ENCODE results near the gene ABI3BP. TPM values are rescaled to one million over a fixed set of nuclear protein-coding genes. Genes with fewer than 3 reads are reported as not detected.

Gene ABI3BP
- polyA plus RNA-seq, 1 of the 3 experiments (the other 2 are of a cell fraction) = 8.4 TPM

DNA sequence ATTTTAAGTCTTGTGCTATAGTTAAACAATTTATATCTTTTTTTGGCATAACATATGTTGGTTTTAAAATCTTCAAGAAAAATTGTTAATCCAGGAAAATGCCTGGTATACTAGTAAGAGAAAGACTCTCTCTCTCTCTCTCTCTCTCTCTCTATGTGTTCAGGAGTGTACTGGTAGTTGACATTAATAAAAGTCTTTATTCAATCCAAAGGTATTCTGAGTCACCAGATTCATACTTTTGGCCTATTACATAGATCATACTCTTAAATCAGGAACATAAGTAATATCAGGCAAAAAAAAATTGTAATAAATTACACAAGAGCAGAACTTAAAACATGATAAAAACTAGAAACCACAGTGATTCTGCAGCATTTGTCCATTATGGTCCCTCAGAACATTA, 213.7 kb downstream of the ABI3BP start:
- H2AFZ ChIP-seq (ENCODE audit: low read depth) = 0 out of 2 replicates have a peak overlapping the region, but pooled peaks have one; percentile 19
- ChIA-PET CTCF (no interaction called here), POLR2A (no interaction called here)
- no peak overlapping the region for H3K27ac ChIP-seq (ENCODE audit: low read depth in 2 of 2, low read length in 1 of 2)
- H4K20me1 ChIP-seq (ENCODE audit: insufficient read depth) = no peaks in the 10 kb centered on the region
- peaks cover 0 to 5% of the 10 kb centered on the region in 2 experiments; a peak in 1 of 4 replicates for H3K4me1 ChIP-seq (ENCODE audit: control insufficient read depth in 1 of 2, insufficient read depth in 2 of 2, low read depth in 1 of 2, low read length in 1 of 2)
- DNase-seq = no peak
- no peaks in the 10 kb centered on the region for H3K9me2 ChIP-seq
- H3K79me2 ChIP-seq (ENCODE audit: insufficient read depth) = no peaks in the 10 kb centered on the region
- TF ChIP-seq, protein P1, sequence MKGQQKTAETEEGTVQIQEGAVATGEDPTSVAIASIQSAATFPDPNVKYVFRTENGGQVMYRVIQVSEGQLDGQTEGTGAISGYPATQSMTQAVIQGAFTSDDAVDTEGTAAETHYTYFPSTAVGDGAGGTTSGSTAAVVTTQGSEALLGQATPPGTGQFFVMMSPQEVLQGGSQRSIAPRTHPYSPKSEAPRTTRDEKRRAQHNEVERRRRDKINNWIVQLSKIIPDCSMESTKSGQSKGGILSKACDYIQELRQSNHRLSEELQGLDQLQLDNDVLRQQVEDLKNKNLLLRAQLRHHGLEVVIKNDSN (IDR thresholded peaks at IDR 0.05; ENCODE audit: borderline replicate concordance, low read depth) = no peak
- TF ChIP-seq FOXM1 (IDR thresholded peaks at IDR 0.05; ENCODE audit: low read depth) = no peak
- TF ChIP-seq FOSL2 (IDR thresholded peaks at IDR 0.05; ENCODE audit: borderline replicate concordance, low read depth) = peak; percentile 3; the same call in 1 of the 2 replicates
- no peak for TF ChIP-seq MXI1 (IDR thresholded peaks at IDR 0.05; ENCODE audit: low read depth, low read length)
- TF ChIP-seq TCF12 (IDR thresholded peaks at IDR 0.05) = 0 out of 2 replicates have a peak, but pooled peaks have one; percentile 17
- no peak for TF ChIP-seq EP300 (IDR thresholded peaks at IDR 0.05; ENCODE audit: borderline replicate concordance in 1 of 2, low read depth in 1 of 2, low read length in 1 of 2)
- TF ChIP-seq, protein P2, sequence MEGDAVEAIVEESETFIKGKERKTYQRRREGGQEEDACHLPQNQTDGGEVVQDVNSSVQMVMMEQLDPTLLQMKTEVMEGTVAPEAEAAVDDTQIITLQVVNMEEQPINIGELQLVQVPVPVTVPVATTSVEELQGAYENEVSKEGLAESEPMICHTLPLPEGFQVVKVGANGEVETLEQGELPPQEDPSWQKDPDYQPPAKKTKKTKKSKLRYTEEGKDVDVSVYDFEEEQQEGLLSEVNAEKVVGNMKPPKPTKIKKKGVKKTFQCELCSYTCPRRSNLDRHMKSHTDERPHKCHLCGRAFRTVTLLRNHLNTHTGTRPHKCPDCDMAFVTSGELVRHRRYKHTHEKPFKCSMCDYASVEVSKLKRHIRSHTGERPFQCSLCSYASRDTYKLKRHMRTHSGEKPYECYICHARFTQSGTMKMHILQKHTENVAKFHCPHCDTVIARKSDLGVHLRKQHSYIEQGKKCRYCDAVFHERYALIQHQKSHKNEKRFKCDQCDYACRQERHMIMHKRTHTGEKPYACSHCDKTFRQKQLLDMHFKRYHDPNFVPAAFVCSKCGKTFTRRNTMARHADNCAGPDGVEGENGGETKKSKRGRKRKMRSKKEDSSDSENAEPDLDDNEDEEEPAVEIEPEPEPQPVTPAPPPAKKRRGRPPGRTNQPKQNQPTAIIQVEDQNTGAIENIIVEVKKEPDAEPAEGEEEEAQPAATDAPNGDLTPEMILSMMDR (IDR thresholded peaks at IDR 0.05) = no peak
- TF ChIP-seq, protein P3, sequence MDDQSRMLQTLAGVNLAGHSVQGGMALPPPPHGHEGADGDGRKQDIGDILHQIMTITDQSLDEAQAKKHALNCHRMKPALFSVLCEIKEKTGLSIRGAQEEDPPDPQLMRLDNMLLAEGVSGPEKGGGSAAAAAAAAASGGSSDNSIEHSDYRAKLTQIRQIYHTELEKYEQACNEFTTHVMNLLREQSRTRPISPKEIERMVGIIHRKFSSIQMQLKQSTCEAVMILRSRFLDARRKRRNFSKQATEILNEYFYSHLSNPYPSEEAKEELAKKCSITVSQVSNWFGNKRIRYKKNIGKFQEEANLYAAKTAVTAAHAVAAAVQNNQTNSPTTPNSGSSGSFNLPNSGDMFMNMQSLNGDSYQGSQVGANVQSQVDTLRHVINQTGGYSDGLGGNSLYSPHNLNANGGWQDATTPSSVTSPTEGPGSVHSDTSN (IDR thresholded peaks at IDR 0.05) = 0 out of 2 replicates have a peak, but pooled peaks have one; percentile 5
- H3K9ac ChIP-seq = no peak overlapping the region
- no peak overlapping the region for H3K4me3 ChIP-seq (ENCODE audit: low read depth in 2 of 2, low read length in 1 of 2)
- H3K9me3 ChIP-seq = no peaks in the 10 kb centered on the region
- no peaks in the 10 kb centered on the region for H3F3A ChIP-seq (replicated peaks; ENCODE audit: insufficient read depth)
- H3K36me3 ChIP-seq (replicated peaks in 1 of 2; ENCODE audit: control insufficient read depth in 1 of 2, insufficient read depth in 2 of 2, low read length in 1 of 2) = no peaks in the 10 kb centered on the region
- no peaks in the 10 kb centered on the region for H3K27me3 ChIP-seq (ENCODE audit: insufficient read depth)
- H3K4me2 ChIP-seq = no peak overlapping the region

DNA sequence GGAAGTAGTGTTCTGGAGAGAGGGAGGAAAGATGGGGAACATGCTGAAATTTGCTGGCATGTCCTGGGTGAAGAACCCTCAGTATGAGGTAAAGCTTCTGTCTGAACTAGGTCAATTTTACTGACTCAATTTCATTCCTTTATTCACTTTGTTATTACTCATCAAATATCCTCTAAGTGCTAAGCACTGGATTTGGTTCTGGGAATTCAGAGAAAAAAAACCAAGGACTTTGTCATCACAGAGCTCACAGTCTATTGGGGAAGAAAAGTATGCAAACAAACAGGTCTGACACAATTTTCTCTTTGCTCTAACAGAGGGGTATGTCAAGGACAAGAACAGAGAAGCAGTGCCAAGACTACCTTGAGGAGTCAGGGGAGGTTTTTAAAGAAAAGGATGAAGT, 215.9 kb downstream of the ABI3BP start:
- Histone ChIP-seq H3K4me3 (ENCODE audit: low read depth in 2 of 2, low read length in 1 of 2) (no peak overlapping the region), H3K36me3 (replicated peaks in 1 of 2; ENCODE audit: control insufficient read depth in 1 of 2, insufficient read depth in 2 of 2, low read length in 1 of 2) (no peaks in the 10 kb centered on the region), H4K20me1 (ENCODE audit: insufficient read depth) (no peaks in the 10 kb centered on the region), H3K9me2 (no peaks in the 10 kb centered on the region), H2AFZ (ENCODE audit: low read depth) (no peak overlapping the region), H3K4me1 (ENCODE audit: control insufficient read depth in 1 of 2, insufficient read depth in 2 of 2, low read depth in 1 of 2, low read length in 1 of 2) (no peaks in the 10 kb centered on the region), H3F3A (replicated peaks; ENCODE audit: insufficient read depth) (no peaks in the 10 kb centered on the region), H3K79me2 (ENCODE audit: insufficient read depth) (no peaks in the 10 kb centered on the region), H3K4me2 (no peak overlapping the region), H3K9ac (no peak overlapping the region), H3K27ac (ENCODE audit: low read depth in 2 of 2, low read length in 1 of 2) (no peak overlapping the region), H3K27me3 (ENCODE audit: insufficient read depth) (no peaks in the 10 kb centered on the region), H3K9me3 (no peaks in the 10 kb centered on the region)
- ChIA-PET CTCF (no interaction called here), POLR2A (no interaction called here)
- no peak for DNase-seq
- TF ChIP-seq, protein P1 (IDR thresholded peaks at IDR 0.05; ENCODE audit: borderline replicate concordance, low read depth) = no peak
- TF ChIP-seq MXI1 (IDR thresholded peaks at IDR 0.05; ENCODE audit: low read depth, low read length) (no peak), FOXJ3 (CRISPR knock-in tag; IDR thresholded peaks at IDR 0.05) (no peak), TCF12 (IDR thresholded peaks at IDR 0.05) (no peak), ELF1 (IDR thresholded peaks at IDR 0.05) (no peak), POLR2AphosphoS5 (IDR thresholded peaks at IDR 0.05; ENCODE audit: low read depth, low read length) (no peak), JUND (IDR thresholded peaks at IDR 0.05) (no peak), RFX5 (IDR thresholded peaks at IDR 0.05; ENCODE audit: low read length) (no peak), YY1 (IDR thresholded peaks at IDR 0.05; ENCODE audit: low read depth) (no peak), FOSL2 (IDR thresholded peaks at IDR 0.05; ENCODE audit: borderline replicate concordance, low read depth) (no peak)
- TF ChIP-seq, protein P4, sequence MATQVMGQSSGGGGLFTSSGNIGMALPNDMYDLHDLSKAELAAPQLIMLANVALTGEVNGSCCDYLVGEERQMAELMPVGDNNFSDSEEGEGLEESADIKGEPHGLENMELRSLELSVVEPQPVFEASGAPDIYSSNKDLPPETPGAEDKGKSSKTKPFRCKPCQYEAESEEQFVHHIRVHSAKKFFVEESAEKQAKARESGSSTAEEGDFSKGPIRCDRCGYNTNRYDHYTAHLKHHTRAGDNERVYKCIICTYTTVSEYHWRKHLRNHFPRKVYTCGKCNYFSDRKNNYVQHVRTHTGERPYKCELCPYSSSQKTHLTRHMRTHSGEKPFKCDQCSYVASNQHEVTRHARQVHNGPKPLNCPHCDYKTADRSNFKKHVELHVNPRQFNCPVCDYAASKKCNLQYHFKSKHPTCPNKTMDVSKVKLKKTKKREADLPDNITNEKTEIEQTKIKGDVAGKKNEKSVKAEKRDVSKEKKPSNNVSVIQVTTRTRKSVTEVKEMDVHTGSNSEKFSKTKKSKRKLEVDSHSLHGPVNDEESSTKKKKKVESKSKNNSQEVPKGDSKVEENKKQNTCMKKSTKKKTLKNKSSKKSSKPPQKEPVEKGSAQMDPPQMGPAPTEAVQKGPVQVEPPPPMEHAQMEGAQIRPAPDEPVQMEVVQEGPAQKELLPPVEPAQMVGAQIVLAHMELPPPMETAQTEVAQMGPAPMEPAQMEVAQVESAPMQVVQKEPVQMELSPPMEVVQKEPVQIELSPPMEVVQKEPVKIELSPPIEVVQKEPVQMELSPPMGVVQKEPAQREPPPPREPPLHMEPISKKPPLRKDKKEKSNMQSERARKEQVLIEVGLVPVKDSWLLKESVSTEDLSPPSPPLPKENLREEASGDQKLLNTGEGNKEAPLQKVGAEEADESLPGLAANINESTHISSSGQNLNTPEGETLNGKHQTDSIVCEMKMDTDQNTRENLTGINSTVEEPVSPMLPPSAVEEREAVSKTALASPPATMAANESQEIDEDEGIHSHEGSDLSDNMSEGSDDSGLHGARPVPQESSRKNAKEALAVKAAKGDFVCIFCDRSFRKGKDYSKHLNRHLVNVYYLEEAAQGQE (IDR thresholded peaks at IDR 0.05; ENCODE audit: low read depth, low read length) = no peak
- TF ChIP-seq, protein P5, sequence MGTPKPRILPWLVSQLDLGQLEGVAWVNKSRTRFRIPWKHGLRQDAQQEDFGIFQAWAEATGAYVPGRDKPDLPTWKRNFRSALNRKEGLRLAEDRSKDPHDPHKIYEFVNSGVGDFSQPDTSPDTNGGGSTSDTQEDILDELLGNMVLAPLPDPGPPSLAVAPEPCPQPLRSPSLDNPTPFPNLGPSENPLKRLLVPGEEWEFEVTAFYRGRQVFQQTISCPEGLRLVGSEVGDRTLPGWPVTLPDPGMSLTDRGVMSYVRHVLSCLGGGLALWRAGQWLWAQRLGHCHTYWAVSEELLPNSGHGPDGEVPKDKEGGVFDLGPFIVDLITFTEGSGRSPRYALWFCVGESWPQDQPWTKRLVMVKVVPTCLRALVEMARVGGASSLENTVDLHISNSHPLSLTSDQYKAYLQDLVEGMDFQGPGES (IDR thresholded peaks at IDR 0.05; ENCODE audit: low read depth, low read length) = no peak
